H1 (cell line): ENCODE results near the gene MRPS10. TPM values are rescaled to one million over a fixed set of nuclear protein-coding genes. Genes with fewer than 3 reads are reported as not detected.

Source experiments
- CHD7 ChIP-seq: fragments of 300-600 bp; sonication (generic); IDR thresholded peaks from 2 replicates; pipeline ENCODE4 v1.7.1; 2012; ENCODE audit warnings: low read length, moderate library complexity, mild to moderate bottlenecking, inconsistent platforms; ENCODE audit not compliant: insufficient replicate concordance
- TCF12 ChIP-seq: IDR thresholded peaks from 2 replicates; pipeline ENCODE4 v1.6.1; 2011; ENCODE audit warnings: low read depth, mild to moderate bottlenecking, low read length
- polyA plus RNA-seq, 7 experiments: library from polyadenylated mRNA; depleted of rRNA in 3 of 7; stranded (reverse) in 5 of 7; unstranded in 2 of 7; fragments of >200 nt in 5 of 7; fragments of 200-250 nt in 2 of 7; gene quantifications; 1 replicate in 5 of 7; 2 replicates in 1 of 7; 4 replicates in 1 of 7; pipeline versions ENCODE4 v1.2.1 to v1.2.3, GENCODE V29; 2011 to 2013; ENCODE audit warnings: missing spikeins in 2 of 7, mixed read lengths in 2 of 7
- total RNA-seq: library from RNA; stranded (reverse); fragmentation: NEBNext Ultra II Directional; extraction: Animal tissue kit (Norgen Biotek cat#: 25700); gene quantifications from 2 replicates; pipeline ENCODE4 v1.2.1, GENCODE V29; 2021

Gene MRPS10
- total and polyA plus RNA-seq, 2 of the 8 experiments (the other 6 are each of a cell fraction or from before 2014, with no cell fraction given) = 20.5 to 33.6 TPM

DNA sequence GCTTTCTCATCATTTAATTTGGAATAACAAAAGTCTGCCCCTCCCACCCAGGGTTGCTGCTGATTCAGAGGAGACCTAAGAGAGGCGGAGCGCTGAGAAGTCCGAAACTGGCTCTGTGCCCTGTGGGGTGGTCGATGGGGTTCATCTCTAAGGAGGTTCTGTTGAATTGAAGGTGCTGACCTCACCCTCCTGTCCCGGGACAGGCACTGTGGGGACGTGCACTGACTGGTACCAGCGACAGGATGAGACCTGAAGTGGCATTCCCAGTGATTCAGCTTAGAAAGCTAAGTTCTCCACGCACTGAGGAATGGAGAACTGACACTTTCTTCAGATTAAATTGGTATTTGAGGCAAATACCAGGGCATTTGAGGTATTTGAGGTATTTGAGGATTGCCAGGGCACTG is 24.2 kb downstream of the MRPS10 start (continued):
- TF ChIP-seq CHD7 (no peak), TCF12 (no peak)
